Measurements from ENCODE around the gene FOXC1. TPM values are rescaled to one million over a fixed set of nuclear protein-coding genes. Genes with fewer than 3 reads are reported as not detected.

The FOXC1 gene
- total RNA-seq, 4 donors from 2014 or later, result 0.92 to 3.9 (median 2.0) TPM

GRCh38 chr6:1633366-1634021, 23.8 kb downstream of the FOXC1 start:
- no peak for ATAC-seq
- Histone ChIP-seq H3K9me3 (no peaks in the 10 kb centered on the region), H3K27me3 (peaks cover 0 to 7% (median 6%) of the 10 kb centered on the region in 3 donors), H3K36me3 (no peaks in the 10 kb centered on the region), H3K4me3 (no peak overlapping the region), H3K27ac (no peak overlapping the region), H3K4me1 (no peaks in the 10 kb centered on the region)
- intact Hi-C loops (cut with DNase I; ENCODE audit: low total_unique reads), result no loop called here
- DNase-seq, result no peak
- in situ Hi-C loops (cut with MboI; ENCODE audit: low sequenced_read_pairs in 4 of 4), result no loop called here
- TF ChIP-seq CTCF (IDR thresholded peaks at IDR 0.05 in 4 of 5, conservative IDR thresholded peaks at IDR 0.05 in 1 of 5) (no peak), POLR2A (IDR thresholded peaks at IDR 0.05) (no peak)

GRCh38 chr6:1634081-1634480, 24.4 kb downstream of the FOXC1 start:
- Histone ChIP-seq H3K4me3 (no peak overlapping the region), H3K36me3 (no peaks in the 10 kb centered on the region), H3K27me3 (peaks cover 0 to 4% (median under 1%) of the 10 kb centered on the region in 3 donors), H3K4me1 (no peaks in the 10 kb centered on the region), H3K27ac (no peak overlapping the region), H3K9me3 (no peaks in the 10 kb centered on the region)
- no peak for TF ChIP-seq POLR2A (IDR thresholded peaks at IDR 0.05)
- no peak for TF ChIP-seq CTCF (IDR thresholded peaks at IDR 0.05 in 4 of 5, conservative IDR thresholded peaks at IDR 0.05 in 1 of 5)
- no peak for DNase-seq
- intact Hi-C loops (cut with DNase I; ENCODE audit: low total_unique reads), result no loop called here
- no peak for ATAC-seq
- in situ Hi-C loops (cut with MboI; ENCODE audit: low sequenced_read_pairs in 4 of 4), result no loop called here

DNA sequence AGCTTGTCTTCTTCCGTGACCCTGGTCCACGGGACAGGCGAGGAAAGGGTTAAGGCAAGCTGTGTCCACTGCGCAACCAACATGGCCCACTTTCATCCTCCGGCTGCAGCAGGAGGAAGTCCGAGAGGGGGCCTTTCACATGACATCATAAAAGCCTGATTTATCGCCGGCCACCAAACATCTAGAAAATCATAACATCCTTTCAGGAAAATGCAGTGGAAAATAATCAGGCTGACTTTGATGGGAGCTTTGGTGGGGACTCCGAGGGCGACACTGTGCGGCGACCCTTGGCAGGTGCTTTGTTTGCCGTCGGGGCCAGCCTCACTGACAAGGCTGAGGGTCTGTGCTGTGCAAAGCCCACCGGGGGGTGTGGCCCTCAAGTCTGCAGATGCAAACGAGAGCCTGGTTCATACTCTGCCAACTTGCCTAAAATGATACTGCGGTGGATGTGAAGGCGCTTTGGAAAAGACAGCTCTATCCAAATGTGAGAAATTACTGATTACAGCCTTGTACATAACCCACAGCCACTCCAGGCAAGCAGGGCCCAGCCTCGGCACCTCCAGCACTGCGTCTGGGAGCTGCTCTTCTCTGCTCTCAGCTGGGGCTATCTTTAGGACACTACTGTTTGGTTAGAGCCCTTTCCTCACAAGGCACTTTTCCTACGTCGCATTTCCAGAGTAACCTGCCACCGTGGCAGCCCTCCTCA, 25.7 kb downstream of the FOXC1 start:
- no peak overlapping the region for H3K27ac ChIP-seq
- in situ Hi-C loops (cut with MboI; ENCODE audit: low sequenced_read_pairs in 4 of 4) (no loop called here), intact Hi-C loops (cut with DNase I; ENCODE audit: low total_unique reads) (no loop called here)
- no peaks in the 10 kb centered on the region for H3K9me3 ChIP-seq
- no peak for TF ChIP-seq CTCF (IDR thresholded peaks at IDR 0.05 in 4 of 5, conservative IDR thresholded peaks at IDR 0.05 in 1 of 5)
- no peak for TF ChIP-seq POLR2A (IDR thresholded peaks at IDR 0.05)
- DNase-seq (no peak), ATAC-seq (no peak)
- no peaks in the 10 kb centered on the region for H3K36me3 ChIP-seq
- H3K4me1 ChIP-seq, result no peaks in the 10 kb centered on the region
- no peak overlapping the region for H3K4me3 ChIP-seq
- no peaks in the 10 kb centered on the region for H3K27me3 ChIP-seq

GRCh38 chr6:1636272-1636825, 26.6 kb downstream of the FOXC1 start:
- TF ChIP-seq CTCF (IDR thresholded peaks at IDR 0.05 in 4 of 5, conservative IDR thresholded peaks at IDR 0.05 in 1 of 5) (no peak), POLR2A (IDR thresholded peaks at IDR 0.05) (no peak)
- no peaks in the 10 kb centered on the region for H3K4me1 ChIP-seq
- H3K27ac ChIP-seq, result no peak overlapping the region
- in situ Hi-C loops (cut with MboI; ENCODE audit: low sequenced_read_pairs in 4 of 4) (no loop called here), intact Hi-C loops (cut with DNase I; ENCODE audit: low total_unique reads) (no loop called here)
- DNase-seq (no peak), ATAC-seq (no peak)
- H3K4me3 ChIP-seq, result no peak overlapping the region
- H3K27me3 ChIP-seq, result no peaks in the 10 kb centered on the region
- H3K36me3 ChIP-seq, result no peaks in the 10 kb centered on the region
- H3K9me3 ChIP-seq, result no peaks in the 10 kb centered on the region
